ENCODE results near the gene CNTLN.
A peak's percentile ranks its signal among the peaks of the same experiment; 100 is the strongest.
"Not testable (repeated sequence)": the region's sequence is repeated elsewhere in the genome, so short reads cannot be mapped to it uniquely, and the experiment has no call there.

The CNTLN gene

DNA sequence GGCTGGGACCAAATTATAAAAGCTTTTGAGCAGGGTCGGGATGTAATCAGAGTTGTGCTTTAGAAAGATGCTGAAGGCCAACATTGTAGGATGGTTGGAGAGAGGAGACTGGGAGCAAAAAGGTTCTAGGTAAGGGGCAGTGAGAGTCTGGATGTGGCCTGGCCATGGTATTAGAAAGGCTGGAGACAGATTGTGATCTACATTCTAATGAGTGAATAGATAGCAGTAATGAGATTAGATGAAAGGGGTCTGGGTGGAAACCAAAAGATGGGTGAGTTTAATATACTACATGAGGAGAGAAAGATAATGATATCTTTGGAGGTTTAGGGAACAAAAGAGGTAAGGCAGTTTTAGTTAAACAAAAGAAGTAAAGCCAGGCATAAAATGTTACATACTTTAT lies 355.3 kb downstream of the CNTLN start:
- Histone ChIP-seq H3K27ac (ENCODE audit: low read depth, low read length) (no peak overlapping the region), H3K27me3 (ENCODE audit: insufficient read depth, low read length) (no peaks in the 10 kb centered on the region), H3K79me2 (ENCODE audit: control insufficient read depth, insufficient read depth, low read length, unreplicated experiment) (no peaks in the 10 kb centered on the region), H3K4me1 (ENCODE audit: control insufficient read depth, insufficient read depth, low read length, unreplicated experiment) (no peaks in the 10 kb centered on the region), H3K4me3 (ENCODE audit: low read depth, low read length) (no peak overlapping the region), H3K36me3 (ENCODE audit: insufficient read depth, low read length) (peaks cover 3% of the 10 kb centered on the region; the same call in 1 of the 2 replicates), H2AFZ (ENCODE audit: low read length, unreplicated experiment) (no peak overlapping the region)

DNA sequence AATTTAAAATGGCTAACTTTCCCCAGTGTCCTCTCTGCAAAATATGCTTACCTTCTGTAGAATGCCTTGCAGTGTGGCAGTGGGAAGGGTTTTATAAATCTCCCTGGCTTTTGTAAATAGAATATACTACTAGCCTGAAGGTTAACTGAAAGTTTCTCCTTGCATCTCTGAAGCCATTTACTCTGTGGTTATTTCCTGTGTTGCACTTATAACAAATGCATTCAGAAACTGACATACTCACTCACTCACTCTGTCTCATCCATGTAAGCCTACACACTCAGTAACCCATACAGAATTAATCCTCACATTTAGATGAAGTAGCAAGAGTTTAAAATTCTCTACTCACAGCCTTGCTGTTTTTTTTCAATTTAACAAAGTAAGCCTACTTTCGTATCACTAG lies 356.9 kb downstream of the CNTLN start:
- Histone ChIP-seq H3K27ac (ENCODE audit: low read depth, low read length) (no peak overlapping the region), H3K4me3 (ENCODE audit: low read depth, low read length) (no peak overlapping the region), H2AFZ (ENCODE audit: low read length, unreplicated experiment) (no peak overlapping the region), H3K4me1 (ENCODE audit: control insufficient read depth, insufficient read depth, low read length, unreplicated experiment) (no peaks in the 10 kb centered on the region), H3K27me3 (ENCODE audit: insufficient read depth, low read length) (no peaks in the 10 kb centered on the region), H3K36me3 (ENCODE audit: insufficient read depth, low read length) (peaks cover 8% of the 10 kb centered on the region), H3K79me2 (ENCODE audit: control insufficient read depth, insufficient read depth, low read length, unreplicated experiment) (no peaks in the 10 kb centered on the region)

DNA sequence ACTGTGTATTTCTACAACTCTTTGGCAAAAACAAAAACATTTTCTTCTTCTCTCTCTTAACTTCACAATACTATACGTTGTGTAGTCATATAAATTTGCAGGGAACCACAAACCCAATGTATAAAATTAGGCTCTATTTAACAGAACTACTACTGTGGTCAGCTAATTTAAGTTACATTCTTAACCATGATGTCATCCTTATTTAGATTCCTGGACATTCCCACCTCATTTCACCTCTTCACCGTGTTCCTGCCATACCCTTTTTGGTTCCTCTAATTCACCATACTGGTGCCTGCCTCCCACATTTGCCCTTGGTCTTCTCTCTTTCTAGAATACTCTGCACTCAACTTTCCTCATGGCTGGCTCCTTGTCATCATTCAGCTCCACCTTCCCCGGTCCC lies 368.4 kb downstream of the CNTLN start:
- H3K4me1 ChIP-seq (ENCODE audit: control insufficient read depth, insufficient read depth, low read length, unreplicated experiment) = no peaks in the 10 kb centered on the region

GRCh38 chr9:17509151-17509550 lies 374.3 kb downstream of the CNTLN start:
- Histone ChIP-seq H3K4me3 (ENCODE audit: low read depth, low read length) (no peak overlapping the region), H3K36me3 (ENCODE audit: insufficient read depth, low read length) (no peaks in the 10 kb centered on the region), H3K27me3 (ENCODE audit: insufficient read depth, low read length) (no peaks in the 10 kb centered on the region), H2AFZ (ENCODE audit: low read length, unreplicated experiment) (no peak overlapping the region), H3K27ac (ENCODE audit: low read depth, low read length) (no peak overlapping the region), H3K4me1 (ENCODE audit: control insufficient read depth, insufficient read depth, low read length, unreplicated experiment) (no peaks in the 10 kb centered on the region), H3K79me2 (ENCODE audit: control insufficient read depth, insufficient read depth, low read length, unreplicated experiment) (no peaks in the 10 kb centered on the region)

More for the DNA sequence above, 368.4 kb downstream of the CNTLN start:
- no peaks in the 10 kb centered on the region for H3K27me3 ChIP-seq (ENCODE audit: insufficient read depth, low read length)
- no peaks in the 10 kb centered on the region for H3K36me3 ChIP-seq (ENCODE audit: insufficient read depth, low read length)
- no peaks in the 10 kb centered on the region for H3K79me2 ChIP-seq (ENCODE audit: control insufficient read depth, insufficient read depth, low read length, unreplicated experiment)
- H3K27ac ChIP-seq (ENCODE audit: low read depth, low read length) = no peak overlapping the region
- H2AFZ ChIP-seq (ENCODE audit: low read length, unreplicated experiment) = no peak overlapping the region
- no peak overlapping the region for H3K4me3 ChIP-seq (ENCODE audit: low read depth, low read length)

DNA sequence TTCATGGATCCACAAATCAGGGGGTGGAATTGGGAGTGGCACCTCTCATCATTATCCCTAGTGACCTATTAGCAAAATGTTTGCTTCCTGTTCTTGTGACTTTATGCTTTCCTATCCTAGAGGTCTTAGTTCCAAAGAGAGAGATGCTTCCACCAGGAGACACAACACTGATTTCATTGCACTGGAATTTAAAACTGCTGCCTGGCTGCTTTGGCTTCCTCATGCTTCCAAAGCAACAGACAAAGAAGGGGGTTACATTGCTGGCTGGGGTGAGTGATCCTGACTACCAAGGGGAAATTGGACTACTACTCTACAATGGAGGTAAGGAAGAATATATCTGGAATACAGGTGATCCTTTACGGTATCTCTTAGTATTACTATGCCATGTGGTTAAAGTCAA lies 374.9 kb downstream of the CNTLN start:
- Histone ChIP-seq H3K79me2 (ENCODE audit: control insufficient read depth, insufficient read depth, low read length, unreplicated experiment) (no peaks in the 10 kb centered on the region), H2AFZ (ENCODE audit: low read length, unreplicated experiment) (no peak overlapping the region), H3K27me3 (ENCODE audit: insufficient read depth, low read length) (no peaks in the 10 kb centered on the region), H3K27ac (ENCODE audit: low read depth, low read length) (no peak overlapping the region), H3K36me3 (ENCODE audit: insufficient read depth, low read length) (no peaks in the 10 kb centered on the region), H3K4me3 (ENCODE audit: low read depth, low read length) (no peak overlapping the region), H3K4me1 (ENCODE audit: control insufficient read depth, insufficient read depth, low read length, unreplicated experiment) (no peaks in the 10 kb centered on the region)

DNA sequence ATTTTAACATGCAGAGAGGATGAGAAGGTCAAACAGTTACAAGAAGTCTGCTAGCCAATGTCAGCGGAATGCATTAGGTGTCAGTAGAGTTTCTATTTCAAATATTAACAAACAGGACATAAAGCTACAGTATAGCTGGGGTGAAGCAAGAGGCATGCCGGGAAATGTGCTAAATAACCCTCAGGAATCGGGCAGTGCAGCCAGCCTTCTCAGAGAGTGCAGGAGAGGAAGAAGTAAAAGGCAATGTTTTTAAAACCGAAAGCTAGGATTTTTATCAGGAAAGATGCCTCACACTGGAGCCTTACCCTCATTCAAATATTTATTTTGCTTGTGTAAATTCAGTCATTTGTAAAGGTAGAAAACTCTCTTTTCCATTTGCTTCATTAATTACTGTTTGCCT lies 384.9 kb downstream of the CNTLN start:
- Histone ChIP-seq H2AFZ (ENCODE audit: low read length, unreplicated experiment) (peak overlapping the region; percentile 14), H3K36me3 (ENCODE audit: insufficient read depth, low read length) (no peaks in the 10 kb centered on the region), H3K4me3 (ENCODE audit: low read depth, low read length) (no peak overlapping the region), H3K79me2 (ENCODE audit: control insufficient read depth, insufficient read depth, low read length, unreplicated experiment) (no peaks in the 10 kb centered on the region), H3K4me1 (ENCODE audit: control insufficient read depth, insufficient read depth, low read length, unreplicated experiment) (peaks cover 5% of the 10 kb centered on the region), H3K27ac (ENCODE audit: low read depth, low read length) (no peak overlapping the region), H3K27me3 (ENCODE audit: insufficient read depth, low read length) (no peaks in the 10 kb centered on the region)

- H3K36me3 ChIP-seq (ENCODE audit: insufficient read depth, low read length) = no peaks in the 10 kb centered on the region
- H3K79me2 ChIP-seq (ENCODE audit: control insufficient read depth, insufficient read depth, low read length, unreplicated experiment) = no peaks in the 10 kb centered on the region
- no peaks in the 10 kb centered on the region for H3K27me3 ChIP-seq (ENCODE audit: insufficient read depth, low read length)
- H3K4me1 ChIP-seq (ENCODE audit: control insufficient read depth, insufficient read depth, low read length, unreplicated experiment) = peaks cover 5% of the 10 kb centered on the region
- no peak overlapping the region for H3K4me3 ChIP-seq (ENCODE audit: low read depth, low read length)
- H3K27ac ChIP-seq (ENCODE audit: low read depth, low read length) = no peak overlapping the region
- peak overlapping the region; percentile 14 for H2AFZ ChIP-seq (ENCODE audit: low read length, unreplicated experiment)
Observed at GRCh38 chr9:17520268-17521064, 385.6 kb downstream of the CNTLN start.

GRCh38 chr9:17521100-17521855 lies 386.4 kb downstream of the CNTLN start:
- Histone ChIP-seq H3K27ac (ENCODE audit: low read depth, low read length) (no peak overlapping the region), H3K36me3 (ENCODE audit: insufficient read depth, low read length) (no peaks in the 10 kb centered on the region), H3K27me3 (ENCODE audit: insufficient read depth, low read length) (no peaks in the 10 kb centered on the region), H3K4me1 (ENCODE audit: control insufficient read depth, insufficient read depth, low read length, unreplicated experiment) (peaks cover 5% of the 10 kb centered on the region), H3K4me3 (ENCODE audit: low read depth, low read length) (no peak overlapping the region), H2AFZ (ENCODE audit: low read length, unreplicated experiment) (no peak overlapping the region), H3K79me2 (ENCODE audit: control insufficient read depth, insufficient read depth, low read length, unreplicated experiment) (no peaks in the 10 kb centered on the region)

- H3K27ac ChIP-seq (ENCODE audit: low read depth, low read length); H3K4me1 ChIP-seq (ENCODE audit: control insufficient read depth, insufficient read depth, low read length, unreplicated experiment); H3K79me2 ChIP-seq (ENCODE audit: control insufficient read depth, insufficient read depth, low read length, unreplicated experiment); H3K36me3 ChIP-seq (ENCODE audit: insufficient read depth, low read length); H3K4me3 ChIP-seq (ENCODE audit: low read depth, low read length); H3K27me3 ChIP-seq (ENCODE audit: insufficient read depth, low read length); H2AFZ ChIP-seq (ENCODE audit: low read length, unreplicated experiment): not testable (repeated sequence)
Observed at GRCh38 chr9:17526726-17527125, 391.9 kb downstream of the CNTLN start.

GRCh38 chr9:17528859-17529258 lies 394.0 kb downstream of the CNTLN start:
- Histone ChIP-seq H3K27ac (ENCODE audit: low read depth, low read length) (no peak overlapping the region), H3K4me3 (ENCODE audit: low read depth, low read length) (no peak overlapping the region), H3K79me2 (ENCODE audit: control insufficient read depth, insufficient read depth, low read length, unreplicated experiment) (no peaks in the 10 kb centered on the region), H2AFZ (ENCODE audit: low read length, unreplicated experiment) (no peak overlapping the region), H3K27me3 (ENCODE audit: insufficient read depth, low read length) (peaks cover 2% of the 10 kb centered on the region), H3K36me3 (ENCODE audit: insufficient read depth, low read length) (no peaks in the 10 kb centered on the region), H3K4me1 (ENCODE audit: control insufficient read depth, insufficient read depth, low read length, unreplicated experiment) (no peaks in the 10 kb centered on the region)

Data from ACC112 (cell line).